HL-60 (cell line): ENCODE measurements around the gene KCNE1.

Experiments
- DNase-seq, 2 experiments: peaks; one replicate each; pipeline ENCODE4 v3.0.0-alpha.2; 2010 to 2020; ENCODE audit warnings: low read depth in 1 of 2, low spot score in 1 of 2
- H3K27ac ChIP-seq: fragments of 250-450 bp; sonication (Bioruptor Pico); replicated peaks from 2 replicates; pipeline ENCODE4 v1.5.1; 2020; ENCODE audit warnings: mild to moderate bottlenecking, moderate library complexity
- H3K27me3 ChIP-seq: fragments of 250-450 bp; sonication (Bioruptor Pico); 2 replicates; pipeline ENCODE4 v1.5.1; 2021; ENCODE audit warnings: mild to moderate bottlenecking, moderate library complexity; ENCODE audit not compliant: insufficient read depth, poor library complexity, severe bottlenecking
- H3K4me3 ChIP-seq: replicated peaks from 2 replicates; pipeline ENCODE4 v1.5.1; 2011; ENCODE audit warnings: mild to moderate bottlenecking, control low read depth, low read length; ENCODE audit not compliant: insufficient read depth
- CTCF ChIP-seq: IDR thresholded peaks from one replicate; pipeline ENCODE4 v1.5.1; 2011; ENCODE audit warnings: low read length, control low read depth, inconsistent platforms; ENCODE audit not compliant: insufficient read depth
- GABPA ChIP-seq: IDR thresholded peaks from 2 replicates; pipeline ENCODE4 v1.6.1; 2012; ENCODE audit warnings: low read depth
- POLR2AphosphoS5 ChIP-seq: IDR thresholded peaks from 2 replicates; pipeline ENCODE4 v1.6.1; 2012; ENCODE audit warnings: low read depth
- REST ChIP-seq: IDR thresholded peaks from 2 replicates; pipeline ENCODE4 v1.6.1; 2012; ENCODE audit warnings: low read depth; ENCODE audit not compliant: insufficient replicate concordance
- SPI1 ChIP-seq: IDR thresholded peaks from 2 replicates; pipeline ENCODE4 v1.6.1; 2012; ENCODE audit warnings: low read depth, mild to moderate bottlenecking, borderline replicate concordance

KCNE1 gene

GRCh38 chr21:34509151-34509550 lies 2.9 kb downstream of the KCNE1 start:
- no peak for TF ChIP-seq POLR2AphosphoS5
- Histone ChIP-seq H3K27ac (no peak overlapping the region), H3K4me3 (no peak overlapping the region), H3K27me3 (no peaks in the 10 kb centered on the region)
- no peak for DNase-seq

- TF ChIP-seq REST (no peak), POLR2AphosphoS5 (no peak), CTCF (no peak), GABPA (no peak), SPI1 (no peak)
- no peak for DNase-seq
These were observed 7.4 kb downstream of the KCNE1 start for GRCh38 chr21:34504595-34504994.

GRCh38 chr21:34502480-34503106 lies 9.4 kb downstream of the KCNE1 start:
- H3K27me3 ChIP-seq: no peaks in the 10 kb centered on the region
- H3K27ac ChIP-seq: no peak overlapping the region
- no peak for TF ChIP-seq SPI1
- TF ChIP-seq REST: no peak
- no peak for TF ChIP-seq CTCF
- TF ChIP-seq GABPA: no peak
- TF ChIP-seq POLR2AphosphoS5: no peak
- H3K4me3 ChIP-seq: no peak overlapping the region
- DNase-seq: no peak

More at GRCh38 chr21:34504595-34504994, 7.4 kb downstream of the KCNE1 start:
- no peak overlapping the region for H3K27ac ChIP-seq
- H3K4me3 ChIP-seq: no peak overlapping the region
- H3K27me3 ChIP-seq: no peaks in the 10 kb centered on the region

GRCh38 chr21:34501716-34502115 lies 10.3 kb downstream of the KCNE1 start:
- DNase-seq: no peak
- H3K27me3 ChIP-seq: no peaks in the 10 kb centered on the region

More at GRCh38 chr21:34501716-34502115, 10.3 kb downstream of the KCNE1 start:
- TF ChIP-seq CTCF: no peak
- no peak for TF ChIP-seq GABPA
- no peak for TF ChIP-seq REST
- TF ChIP-seq SPI1: no peak
- TF ChIP-seq POLR2AphosphoS5: no peak
- no peak overlapping the region for H3K4me3 ChIP-seq
- H3K27ac ChIP-seq: no peak overlapping the region
